ENCODE measurements around the gene SLBP. TPM values are rescaled to one million over a fixed set of nuclear protein-coding genes. Genes with fewer than 3 reads are reported as not detected.

The SLBP gene
- polyA plus RNA-seq, 3 donors, result 39.6 to 63.7 (median 59.1) TPM

DNA sequence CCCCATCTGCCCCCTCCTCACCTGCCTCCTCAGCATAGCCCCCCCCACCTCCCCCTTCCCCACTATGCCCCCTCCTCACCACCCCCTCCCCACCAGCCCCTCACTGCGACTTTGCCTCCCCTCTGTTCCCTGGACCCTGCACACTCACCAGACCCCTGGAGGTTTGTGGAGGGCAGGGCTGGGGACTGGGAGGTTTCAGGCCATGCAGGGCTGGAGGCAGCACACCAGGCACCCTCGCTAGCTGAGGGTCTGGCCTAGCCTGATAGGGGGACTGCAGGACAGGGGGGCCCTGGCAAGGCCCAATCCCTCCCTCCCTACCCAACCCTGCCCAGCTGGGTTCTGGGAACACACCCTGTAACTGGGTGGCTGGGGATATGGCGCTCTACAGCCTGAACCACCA lies 37.3 kb upstream of the SLBP start:
- no peaks in the 10 kb centered on the region for H3K79me2 ChIP-seq (ENCODE audit: insufficient read depth, low read length)
- H3K4me2 ChIP-seq (replicated peaks; ENCODE audit: extremely low read depth, low read length, poor library complexity, severe bottlenecking), result no peak overlapping the region
- Mint-ChIP-seq H3K27ac (no peak overlapping the region), H3K4me1 (peaks cover 10% of the 10 kb centered on the region), H3K9me3 (peaks cover 0 to 4% (median 0%) of the 10 kb centered on the region in 7 donors), H3K4me3 (no peak overlapping the region), H3K36me3 (peaks cover 11 to 14% of the 10 kb centered on the region in 2 donors), H3K27me3 (ENCODE audit: low read depth in 3 of 3) (peaks cover 0 to 6% (median 1%) of the 10 kb centered on the region in 3 donors)
- peaks cover 26 to 29% of the 10 kb centered on the region in 2 donors for H3K4me1 ChIP-seq (ENCODE audit: control insufficient read depth in 1 of 2, insufficient read depth in 2 of 2, low read length in 2 of 2)
- DNase-seq, result no peak
- peaks cover 10% of the 10 kb centered on the region for H4K20me1 ChIP-seq (ENCODE audit: insufficient read depth, low read length)
- no peaks in the 10 kb centered on the region for H3K9me3 ChIP-seq (replicated peaks in 1 of 2; ENCODE audit: control insufficient read depth in 1 of 2, insufficient read depth in 1 of 2, low read length in 2 of 2)
- TF ChIP-seq CTCF (IDR thresholded peaks at IDR 0.05), result no peak
- H3K9ac ChIP-seq (ENCODE audit: insufficient read depth, low read length, poor library complexity, severe bottlenecking), result no peak overlapping the region
- WGBS (ENCODE audit: insufficient coverage), result 67% methylated on average over 1 of the region's 3 CpGs
- intact Hi-C loops (cut with micrococcal nuclease), result loop anchor here in 1 of 2 donors (5.0 kb wide), 1 partner anchor 148 kb away; no protein-coding TSS in a partner anchor
- H3K4me3 ChIP-seq (replicated peaks in 1 of 3; ENCODE audit: low read depth in 2 of 3, low read length in 3 of 3), result no peak overlapping the region
- H3K27ac ChIP-seq (ENCODE audit: low read depth in 1 of 2, low read length in 2 of 2), result no peak overlapping the region
- H3K36me3 ChIP-seq (replicated peaks in 1 of 2; ENCODE audit: control insufficient read depth in 1 of 2, insufficient read depth in 2 of 2, low read length in 2 of 2), result peaks cover 8 to 14% of the 10 kb centered on the region in 2 donors
- H2AFZ ChIP-seq (ENCODE audit: insufficient read depth, low read depth, low read length, poor library complexity, severe bottlenecking), result no peak overlapping the region
- H3K27me3 ChIP-seq (ENCODE audit: control insufficient read depth in 2 of 2, insufficient read depth in 2 of 2, low read length in 2 of 2), result peaks cover 0 to 6% of the 10 kb centered on the region in 2 donors

DNA sequence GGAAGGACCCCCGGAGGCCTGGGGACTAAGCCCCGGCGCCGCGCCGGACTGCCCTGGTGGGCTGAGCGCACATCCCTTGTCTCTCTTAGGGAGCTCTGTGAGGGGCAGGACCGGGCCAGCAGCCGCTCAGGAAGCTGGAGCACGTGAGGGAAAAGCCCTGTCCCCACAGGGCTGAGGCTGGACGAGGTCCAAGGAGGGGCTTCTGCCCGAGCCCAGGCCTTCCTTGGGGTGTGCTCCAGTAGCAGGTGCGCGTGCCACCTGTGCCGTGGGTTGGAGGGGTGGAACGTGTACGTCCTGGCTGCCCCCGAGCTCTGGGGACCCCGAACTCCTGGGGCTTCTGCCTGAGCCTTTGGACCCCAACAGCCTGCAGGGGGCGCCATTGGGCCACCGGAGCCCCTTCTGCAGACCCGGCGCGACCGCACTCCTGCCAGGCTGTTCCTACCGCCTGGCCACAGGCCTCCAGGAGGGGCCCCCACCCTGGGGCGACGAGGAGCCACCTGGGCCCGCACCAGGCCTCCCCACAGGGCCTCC lies 36.4 kb upstream of the SLBP start:
- H3K4me2 ChIP-seq (replicated peaks; ENCODE audit: extremely low read depth, low read length, poor library complexity, severe bottlenecking), result peak overlapping the region; percentile 33
- peaks cover 0 to 4% (median 0%) of the 10 kb centered on the region in 7 donors for H3K9me3 Mint-ChIP-seq
- H3K9ac ChIP-seq (ENCODE audit: insufficient read depth, low read length, poor library complexity, severe bottlenecking), result no peak overlapping the region
- peak; percentile 90 for TF ChIP-seq CTCF (IDR thresholded peaks at IDR 0.05)
- H3K27ac ChIP-seq (ENCODE audit: low read depth in 1 of 2, low read length in 2 of 2), result no peak overlapping the region
- H3K27ac Mint-ChIP-seq, result no peak overlapping the region
- intact Hi-C loops (cut with micrococcal nuclease), result loop anchor here in 1 of 2 donors (1.0 to 5.0 kb wide), 2 partner anchors 62 to 149 kb away; no protein-coding TSS in a partner anchor
- no peaks in the 10 kb centered on the region for H3K9me3 ChIP-seq (replicated peaks in 1 of 2; ENCODE audit: control insufficient read depth in 1 of 2, insufficient read depth in 1 of 2, low read length in 2 of 2)
- no peak overlapping the region for H3K4me3 ChIP-seq (replicated peaks in 1 of 3; ENCODE audit: low read depth in 2 of 3, low read length in 3 of 3)
- H3K36me3 Mint-ChIP-seq, result peaks cover 17 to 23% of the 10 kb centered on the region in 2 donors
- peak overlapping the region; percentile 53 for H2AFZ ChIP-seq (ENCODE audit: insufficient read depth, low read depth, low read length, poor library complexity, severe bottlenecking)
- H3K4me1 Mint-ChIP-seq, result peaks cover 9% of the 10 kb centered on the region
- H3K36me3 ChIP-seq (replicated peaks in 1 of 2; ENCODE audit: control insufficient read depth in 1 of 2, insufficient read depth in 2 of 2, low read length in 2 of 2), result peaks cover 16 to 23% of the 10 kb centered on the region in 2 donors
- no peak overlapping the region for H3K4me3 Mint-ChIP-seq
- peaks cover 10% of the 10 kb centered on the region for H4K20me1 ChIP-seq (ENCODE audit: insufficient read depth, low read length)
- DNase-seq, result peak; percentile 51 to 56 (median 54)
- WGBS (ENCODE audit: insufficient coverage), result 2% methylated on average over 15 of the region's 29 CpGs
- H3K27me3 ChIP-seq (ENCODE audit: control insufficient read depth in 2 of 2, insufficient read depth in 2 of 2, low read length in 2 of 2), result peaks cover 0 to 6% of the 10 kb centered on the region in 2 donors
- no peaks in the 10 kb centered on the region for H3K79me2 ChIP-seq (ENCODE audit: insufficient read depth, low read length)
- peaks cover 0 to 6% (median 1%) of the 10 kb centered on the region in 3 donors for H3K27me3 Mint-ChIP-seq (ENCODE audit: low read depth in 3 of 3)
- peaks cover 23 to 24% of the 10 kb centered on the region in 2 donors for H3K4me1 ChIP-seq (ENCODE audit: control insufficient read depth in 1 of 2, insufficient read depth in 2 of 2, low read length in 2 of 2)
